Measurements from ENCODE around the gene POLN. TPM values are rescaled to one million over a fixed set of nuclear protein-coding genes. Genes with fewer than 3 reads are reported as not detected.

The POLN gene
- total RNA-seq, 1 experiment from 2014 or later: 3.5 TPM

DNA sequence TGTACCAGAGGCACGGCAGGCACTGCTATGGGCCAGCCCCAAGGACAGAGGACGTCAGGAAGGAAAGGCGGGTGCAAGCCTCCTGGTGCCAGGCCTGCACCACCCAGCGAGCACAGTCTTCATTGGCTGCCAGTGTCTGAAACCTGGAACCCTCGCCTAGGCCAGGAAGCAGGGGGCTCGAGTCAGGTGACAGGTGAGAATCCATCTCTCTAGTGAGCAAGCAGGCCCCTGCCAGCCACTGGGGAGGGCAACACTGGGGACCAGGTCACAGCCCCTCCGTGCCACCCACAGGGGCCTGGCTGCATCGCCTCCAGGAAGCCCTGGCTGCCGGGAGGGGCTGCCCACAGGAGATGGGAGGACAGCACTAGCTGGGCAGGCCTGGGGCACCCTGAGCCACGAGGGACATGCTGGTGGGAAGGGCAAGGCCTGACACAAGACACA lies 6.9 kb upstream of the POLN start (continued):
- TF ChIP-seq, protein P1, sequence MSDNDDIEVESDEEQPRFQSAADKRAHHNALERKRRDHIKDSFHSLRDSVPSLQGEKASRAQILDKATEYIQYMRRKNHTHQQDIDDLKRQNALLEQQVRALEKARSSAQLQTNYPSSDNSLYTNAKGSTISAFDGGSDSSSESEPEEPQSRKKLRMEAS (CRISPR knock-in tag; IDR thresholded peaks at IDR 0.05): no peak
- TF ChIP-seq SP1 (CRISPR knock-in tag; conservative IDR thresholded peaks at IDR 0.05): no peak
- no peak for TF ChIP-seq FOXP1 (CRISPR knock-in tag; IDR thresholded peaks at IDR 0.05; ENCODE audit: borderline replicate concordance)
- no peak for TF ChIP-seq ATF1 (CRISPR knock-in tag; IDR thresholded peaks at IDR 0.05)
- TF ChIP-seq, protein P2, sequence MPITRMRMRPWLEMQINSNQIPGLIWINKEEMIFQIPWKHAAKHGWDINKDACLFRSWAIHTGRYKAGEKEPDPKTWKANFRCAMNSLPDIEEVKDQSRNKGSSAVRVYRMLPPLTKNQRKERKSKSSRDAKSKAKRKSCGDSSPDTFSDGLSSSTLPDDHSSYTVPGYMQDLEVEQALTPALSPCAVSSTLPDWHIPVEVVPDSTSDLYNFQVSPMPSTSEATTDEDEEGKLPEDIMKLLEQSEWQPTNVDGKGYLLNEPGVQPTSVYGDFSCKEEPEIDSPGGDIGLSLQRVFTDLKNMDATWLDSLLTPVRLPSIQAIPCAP (CRISPR knock-in tag; IDR thresholded peaks at IDR 0.05): no peak
- TF ChIP-seq, protein P3, sequence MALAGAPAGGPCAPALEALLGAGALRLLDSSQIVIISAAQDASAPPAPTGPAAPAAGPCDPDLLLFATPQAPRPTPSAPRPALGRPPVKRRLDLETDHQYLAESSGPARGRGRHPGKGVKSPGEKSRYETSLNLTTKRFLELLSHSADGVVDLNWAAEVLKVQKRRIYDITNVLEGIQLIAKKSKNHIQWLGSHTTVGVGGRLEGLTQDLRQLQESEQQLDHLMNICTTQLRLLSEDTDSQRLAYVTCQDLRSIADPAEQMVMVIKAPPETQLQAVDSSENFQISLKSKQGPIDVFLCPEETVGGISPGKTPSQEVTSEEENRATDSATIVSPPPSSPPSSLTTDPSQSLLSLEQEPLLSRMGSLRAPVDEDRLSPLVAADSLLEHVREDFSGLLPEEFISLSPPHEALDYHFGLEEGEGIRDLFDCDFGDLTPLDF (CRISPR knock-in tag; IDR thresholded peaks at IDR 0.05): no peak
- TF ChIP-seq FOXJ3 (CRISPR knock-in tag; IDR thresholded peaks at IDR 0.05; ENCODE audit: borderline replicate concordance): no peak
- no peak for TF ChIP-seq ETV6 (CRISPR knock-in tag; IDR thresholded peaks at IDR 0.05)

DNA sequence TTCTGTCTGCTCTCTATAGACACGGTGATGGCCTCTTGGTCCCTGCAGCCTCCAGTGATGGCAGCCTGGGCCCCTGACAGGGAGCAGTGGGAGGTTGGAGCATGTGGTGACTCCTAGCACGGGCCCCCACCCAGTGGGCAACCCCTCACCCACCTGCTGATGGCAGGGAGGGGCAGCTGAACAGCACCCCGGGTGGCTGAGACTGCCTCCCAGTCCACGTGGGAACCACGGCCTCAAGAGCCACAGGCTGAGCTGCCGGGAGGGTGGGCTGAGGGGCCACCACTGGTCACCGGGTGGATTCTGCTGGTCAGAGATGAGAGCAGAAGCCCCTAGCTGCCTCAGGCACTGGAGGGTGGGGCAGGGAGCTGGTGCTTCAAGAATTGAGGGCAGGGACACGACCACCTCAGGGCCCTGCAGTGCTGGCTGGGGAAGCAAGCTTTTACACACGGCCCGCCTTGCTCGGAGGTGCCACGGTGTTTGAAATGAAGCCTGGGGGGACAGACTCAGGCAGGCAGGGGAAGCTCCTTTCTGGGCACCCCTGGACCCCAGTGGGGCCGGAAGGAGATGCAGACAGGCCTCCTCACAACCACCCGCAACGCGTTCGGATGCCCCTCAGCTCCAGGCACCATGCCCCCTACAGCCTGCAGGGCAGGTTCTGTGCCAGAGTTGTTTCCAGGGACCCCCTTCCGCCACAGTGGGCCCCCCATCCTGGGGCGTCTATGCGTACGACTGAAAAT lies 6.3 kb upstream of the POLN start:
- TF ChIP-seq ZNF416 (CRISPR knock-in tag; IDR thresholded peaks at IDR 0.05) (no peak), FOXK1 (CRISPR knock-in tag; IDR thresholded peaks at IDR 0.05) (no peak)
- TF ChIP-seq, protein P4, sequence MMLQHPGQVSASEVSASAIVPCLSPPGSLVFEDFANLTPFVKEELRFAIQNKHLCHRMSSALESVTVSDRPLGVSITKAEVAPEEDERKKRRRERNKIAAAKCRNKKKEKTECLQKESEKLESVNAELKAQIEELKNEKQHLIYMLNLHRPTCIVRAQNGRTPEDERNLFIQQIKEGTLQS (CRISPR knock-in tag; conservative IDR thresholded peaks at IDR 0.05): no peak
- Mint-ChIP-seq H3K27ac (no peak overlapping the region), H3K4me3 (no peak overlapping the region), H3K36me3 (peaks cover 13% of the 10 kb centered on the region), H3K27me3 (ENCODE audit: low read depth) (peaks cover 12% of the 10 kb centered on the region), H3K4me1 (peaks cover 9% of the 10 kb centered on the region; the same call in 1 of the 2 replicates), H3K9me3 (peaks cover 23% of the 10 kb centered on the region)
- ATAC-seq (no peak), DNase-seq (ENCODE audit: low spot score) (no peak)
- POLR2A ChIA-PET: no interaction called here
- CTCF ChIA-PET: no interaction called here

DNA sequence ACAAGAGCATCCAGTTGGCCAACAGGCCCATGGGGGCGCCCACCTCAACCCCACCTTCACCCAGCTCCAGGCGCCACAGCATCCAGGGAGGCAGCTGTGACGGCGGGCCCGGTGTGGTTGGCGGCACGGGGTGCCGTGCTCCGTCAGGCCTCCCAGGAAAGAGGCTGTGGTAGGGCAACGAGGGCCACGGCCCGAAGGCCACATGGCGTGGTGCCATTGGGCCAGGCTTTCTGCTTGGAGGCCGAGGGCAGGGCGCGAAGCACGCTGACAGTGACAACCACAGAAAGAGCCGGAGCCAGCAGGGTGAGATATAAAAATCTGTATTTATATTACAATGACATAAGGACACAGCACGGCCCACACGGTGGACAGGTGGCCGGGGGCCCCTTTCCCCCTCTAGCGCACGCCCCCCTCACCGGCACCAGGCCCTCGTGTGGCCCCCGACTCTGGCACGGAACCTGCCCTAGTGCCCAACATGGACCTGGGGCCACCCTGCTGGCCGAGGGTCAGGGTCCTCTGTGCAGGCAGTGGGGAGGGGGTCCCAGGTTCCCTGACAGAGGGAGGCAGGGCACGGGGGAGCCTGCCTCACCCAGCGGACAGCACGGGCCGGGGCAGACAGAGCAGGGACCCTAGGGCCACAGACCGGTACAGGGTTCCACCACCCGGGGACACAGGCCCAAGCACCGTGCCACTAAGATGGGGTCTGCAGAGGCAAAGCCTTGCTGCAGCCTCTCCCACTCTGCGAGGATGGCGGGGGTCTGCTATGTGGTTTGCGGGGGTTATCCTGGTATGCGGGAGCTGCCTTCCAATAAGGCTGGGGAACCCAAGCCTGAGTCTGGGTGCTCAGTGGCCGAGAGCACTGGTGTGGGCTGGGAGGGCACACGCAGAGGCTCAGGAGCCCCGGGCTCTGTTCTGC lies 5.5 kb upstream of the POLN start:
- DNase-seq (ENCODE audit: low spot score): peak; percentile 10
- TF ChIP-seq, protein P5, sequence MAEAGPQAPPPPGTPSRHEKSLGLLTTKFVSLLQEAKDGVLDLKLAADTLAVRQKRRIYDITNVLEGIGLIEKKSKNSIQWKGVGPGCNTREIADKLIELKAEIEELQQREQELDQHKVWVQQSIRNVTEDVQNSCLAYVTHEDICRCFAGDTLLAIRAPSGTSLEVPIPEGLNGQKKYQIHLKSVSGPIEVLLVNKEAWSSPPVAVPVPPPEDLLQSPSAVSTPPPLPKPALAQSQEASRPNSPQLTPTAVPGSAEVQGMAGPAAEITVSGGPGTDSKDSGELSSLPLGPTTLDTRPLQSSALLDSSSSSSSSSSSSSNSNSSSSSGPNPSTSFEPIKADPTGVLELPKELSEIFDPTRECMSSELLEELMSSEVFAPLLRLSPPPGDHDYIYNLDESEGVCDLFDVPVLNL (CRISPR knock-in tag; IDR thresholded peaks at IDR 0.05; ENCODE audit: borderline replicate concordance, low read depth): no peak
- TF ChIP-seq CREM (CRISPR knock-in tag; IDR thresholded peaks at IDR 0.05) (no peak), KAT7 (CRISPR knock-in tag; IDR thresholded peaks at IDR 0.05; ENCODE audit: borderline replicate concordance) (no peak), ZNF317 (CRISPR knock-in tag; IDR thresholded peaks at IDR 0.05; ENCODE audit: borderline replicate concordance, low read depth) (no peak), GABPB1 (CRISPR knock-in tag; IDR thresholded peaks at IDR 0.05) (no peak), GRHL2 (CRISPR knock-in tag; IDR thresholded peaks at IDR 0.05; ENCODE audit: insufficient replicate concordance, severe bottlenecking) (no peak), TP53 (CRISPR knock-in tag; IDR thresholded peaks at IDR 0.05) (no peak), ZNF416 (CRISPR knock-in tag; IDR thresholded peaks at IDR 0.05) (no peak)
- Mint-ChIP-seq H3K36me3 (peaks cover 13% of the 10 kb centered on the region), H3K4me1 (peaks cover 6% of the 10 kb centered on the region; the same call in 1 of the 2 replicates), H3K9me3 (peaks cover 23% of the 10 kb centered on the region), H3K4me3 (no peak overlapping the region), H3K27me3 (ENCODE audit: low read depth) (peaks cover 13% of the 10 kb centered on the region), H3K27ac (no peak overlapping the region; the same call in 1 of the 2 replicates)
- ATAC-seq: no peak
- POLR2A ChIA-PET: no interaction called here
- CTCF ChIA-PET: interaction anchor here (1.8 kb wide), 1 partner anchor 27 kb away, joined by 5 read pairs; no protein-coding TSS in a partner anchor

Measured in WTC11 (cell line).